Eye (tissue), 1 donor: Measurements from ENCODE around the gene RAD51B.
"Not testable (repeated sequence)": the region's sequence is repeated elsewhere in the genome, so short reads cannot be mapped to it uniquely, and the experiment has no call there.

Source experiments
- DNase-seq: peaks from one replicate; pipeline ENCODE4 v3.0.0-alpha.2; 2015

Gene RAD51B

DNA sequence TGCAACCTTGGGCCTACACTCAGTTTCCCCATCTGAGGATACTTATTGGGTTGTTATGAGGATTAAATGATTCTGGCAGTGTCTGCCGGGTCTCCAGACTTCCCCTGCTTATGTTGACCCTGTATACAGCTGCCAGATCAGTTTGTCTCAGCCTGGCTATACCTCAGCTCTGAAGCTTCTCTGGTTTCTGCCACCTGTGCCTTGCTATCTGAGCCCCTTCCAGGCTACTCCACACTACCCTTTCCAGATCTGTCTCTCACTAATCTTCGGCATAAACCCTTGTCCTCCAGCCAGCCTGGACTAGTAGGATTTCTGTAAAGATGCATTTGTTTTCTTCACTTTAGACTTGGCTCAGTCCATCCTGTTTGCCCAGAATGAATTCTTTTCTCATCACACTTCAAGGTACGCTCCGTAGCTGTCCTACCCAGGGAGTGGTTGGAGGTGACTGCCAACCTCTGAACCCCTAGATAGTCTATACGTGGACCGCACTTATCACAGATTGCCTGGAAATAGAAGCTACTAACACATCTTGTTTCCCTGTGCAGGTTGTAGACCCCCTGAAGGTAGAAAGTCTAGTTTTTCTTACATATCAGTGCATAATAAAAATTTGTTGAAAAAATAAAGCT is 422.4 kb downstream of the RAD51B start:
- DNase-seq = no peak

DNA sequence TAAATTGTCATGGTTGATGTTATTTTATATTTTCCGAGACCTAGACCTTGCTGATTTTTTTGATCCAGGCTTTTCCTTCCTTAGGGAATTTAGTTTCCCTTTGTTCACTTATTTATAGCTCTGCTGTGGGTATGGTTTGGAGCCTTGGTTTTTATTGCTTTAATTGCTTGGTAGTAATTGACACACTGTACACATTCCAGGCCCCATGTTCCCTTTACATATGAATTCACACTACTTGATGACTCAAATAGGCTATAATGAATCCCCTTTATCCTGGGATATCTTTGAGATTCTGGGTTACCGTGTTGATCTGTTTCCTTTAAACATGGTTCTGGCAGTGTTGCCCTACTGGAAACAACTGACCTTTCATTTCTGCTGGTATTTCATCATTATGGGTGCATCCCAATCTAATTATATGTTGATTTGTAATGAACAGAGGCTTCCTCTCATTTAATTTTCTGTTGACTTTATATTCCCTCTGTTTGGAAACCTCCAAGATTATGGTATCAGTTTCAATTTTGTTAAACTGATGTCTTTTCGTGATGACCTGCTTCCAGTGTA is 424.0 kb downstream of the RAD51B start:
- no peak for DNase-seq

DNA sequence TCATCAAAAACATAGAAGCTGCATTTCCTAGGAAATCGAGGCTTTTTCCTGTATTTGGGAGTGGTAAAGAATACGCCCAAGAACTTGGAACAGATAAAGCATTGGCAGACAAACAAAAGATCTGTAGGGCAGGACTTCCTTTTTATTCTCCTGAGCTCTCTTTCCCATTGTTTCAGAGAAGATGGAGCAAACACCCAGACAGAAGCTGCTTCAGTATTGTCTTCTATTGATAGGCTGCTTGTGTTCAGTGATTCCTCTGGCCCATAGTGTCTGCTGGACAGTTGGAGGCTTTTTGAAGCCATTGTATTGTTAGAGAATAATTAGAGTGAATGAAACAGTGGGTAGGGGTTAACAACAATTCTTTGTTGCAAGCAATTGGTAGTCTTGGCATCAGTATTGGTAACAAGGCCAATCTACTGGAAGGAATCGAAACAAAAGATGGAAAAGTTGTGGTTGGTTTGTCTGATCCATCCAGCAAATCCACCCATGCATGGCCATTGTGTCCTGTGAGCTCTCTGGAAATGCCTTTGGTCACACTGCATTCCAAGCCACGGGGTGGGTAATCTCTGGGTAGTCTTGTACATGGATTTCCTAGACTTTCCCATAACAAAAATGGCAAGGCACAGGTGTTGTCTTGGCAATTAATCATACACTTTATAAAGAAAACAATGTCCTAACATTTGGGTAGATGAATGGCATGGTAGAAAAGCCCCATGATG is 424.8 kb downstream of the RAD51B start:
- DNase-seq = peak; percentile 78

DNA sequence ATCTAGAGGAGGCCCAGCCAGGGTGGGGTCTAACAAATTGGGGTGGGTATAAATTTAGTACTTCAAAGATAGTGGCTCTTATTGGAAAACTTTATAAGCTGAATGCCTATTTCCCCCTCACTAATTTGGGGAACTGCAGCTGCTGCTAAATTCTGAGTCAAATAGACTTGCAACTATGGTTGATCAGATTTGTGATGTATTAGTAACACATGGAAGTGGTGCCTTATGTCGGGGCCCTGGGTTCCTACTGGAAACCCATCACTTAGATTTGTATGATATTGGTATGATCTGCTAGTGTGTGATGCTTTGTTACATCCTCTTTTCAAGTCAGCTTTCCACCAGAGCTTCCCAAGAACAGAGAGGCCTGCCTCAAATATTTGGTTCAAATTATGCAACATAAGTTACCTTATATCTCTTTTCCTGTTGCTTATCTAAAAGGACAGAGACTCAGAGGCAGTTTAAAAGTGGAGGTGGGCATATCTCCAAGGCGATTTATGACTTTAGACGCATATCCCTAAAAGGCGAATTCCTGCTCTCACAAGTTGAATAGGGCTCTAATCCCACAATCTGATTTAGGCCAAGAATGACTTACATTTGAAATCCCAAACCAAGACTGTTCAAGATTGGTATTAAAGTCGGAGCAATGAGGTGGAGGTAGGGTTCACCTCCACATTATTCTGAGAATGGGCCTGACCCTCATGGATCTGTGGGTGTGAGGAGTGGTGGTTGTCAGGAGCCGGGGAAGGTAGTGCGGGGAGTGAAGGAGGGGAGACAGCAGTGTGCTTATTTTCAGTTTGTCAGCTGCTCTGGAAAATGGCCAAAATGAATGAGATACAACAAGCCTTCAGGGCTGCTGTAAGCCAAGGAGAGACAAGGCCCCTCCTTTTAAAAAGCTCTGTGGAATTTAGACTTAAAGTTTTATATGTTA is 425.8 kb downstream of the RAD51B start:
- DNase-seq = peak; percentile 74

DNA sequence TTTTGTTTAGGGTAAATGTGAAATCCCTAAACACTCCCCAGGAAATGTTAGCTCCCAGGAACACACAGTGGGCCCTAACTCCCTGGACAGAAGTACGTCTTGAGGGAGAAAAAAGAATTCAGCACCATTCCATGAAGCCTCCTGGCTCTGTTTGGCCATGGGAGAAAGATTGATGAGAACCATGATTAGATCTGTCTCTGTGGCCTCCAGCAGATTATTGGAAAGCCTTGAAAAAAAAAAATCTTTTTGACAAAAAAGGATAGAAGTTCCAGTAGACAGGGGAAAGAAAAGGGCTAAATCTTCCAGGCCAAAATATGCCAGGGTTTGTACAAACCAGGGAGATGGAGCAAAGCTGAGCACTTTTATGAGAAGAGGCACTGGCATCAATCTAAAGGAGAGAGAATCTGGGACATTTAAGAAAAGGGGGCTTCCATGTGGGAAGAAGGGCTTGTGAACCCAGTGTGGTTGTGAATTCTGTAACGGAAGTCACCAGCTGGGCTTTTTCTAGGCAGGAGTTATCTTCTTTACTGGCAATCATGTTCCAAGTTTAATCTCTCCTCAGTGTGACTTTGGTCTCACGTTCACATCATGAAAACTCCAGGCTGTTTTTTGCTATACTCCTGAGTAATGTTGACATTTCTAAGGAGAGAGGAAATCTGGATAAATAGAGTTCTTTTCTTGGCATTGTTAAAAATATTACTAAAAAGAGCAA is 426.7 kb downstream of the RAD51B start:
- DNase-seq = no peak

DNA sequence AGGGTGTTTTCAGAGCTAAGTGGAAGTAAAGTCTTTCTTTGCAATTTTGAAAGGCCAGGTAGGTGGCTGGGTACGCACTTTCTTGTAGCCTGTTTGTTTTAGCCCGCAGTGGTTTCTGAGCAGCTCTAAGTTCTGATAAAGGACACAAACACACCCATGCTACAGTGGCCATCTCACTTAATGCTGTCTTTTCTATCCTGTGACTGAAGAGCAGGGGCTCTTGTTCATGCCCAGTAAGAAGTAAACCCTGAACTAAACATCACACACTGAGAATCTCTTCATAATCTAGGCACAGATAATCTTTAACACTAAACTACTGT is 427.2 kb downstream of the RAD51B start:
- DNase-seq = no peak

DNA sequence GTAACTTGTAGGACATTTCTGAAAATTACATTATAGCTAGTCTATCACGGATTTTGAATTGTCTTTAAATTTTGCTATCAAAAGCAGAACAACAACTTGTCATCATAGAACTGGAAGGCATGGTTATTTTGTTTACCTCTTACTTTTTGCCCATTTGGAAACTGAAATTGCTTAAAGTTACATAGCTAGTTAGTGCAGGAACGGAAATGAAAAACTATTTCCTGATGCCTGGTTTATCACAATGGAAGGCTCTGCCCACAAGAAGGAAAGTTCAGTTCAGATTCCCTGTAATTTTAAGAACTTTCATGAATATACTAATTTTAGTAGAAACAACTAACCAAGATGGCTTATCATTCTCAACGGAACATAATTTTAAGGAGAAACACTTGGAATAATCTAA is 427.7 kb downstream of the RAD51B start:
- no peak for DNase-seq

DNA sequence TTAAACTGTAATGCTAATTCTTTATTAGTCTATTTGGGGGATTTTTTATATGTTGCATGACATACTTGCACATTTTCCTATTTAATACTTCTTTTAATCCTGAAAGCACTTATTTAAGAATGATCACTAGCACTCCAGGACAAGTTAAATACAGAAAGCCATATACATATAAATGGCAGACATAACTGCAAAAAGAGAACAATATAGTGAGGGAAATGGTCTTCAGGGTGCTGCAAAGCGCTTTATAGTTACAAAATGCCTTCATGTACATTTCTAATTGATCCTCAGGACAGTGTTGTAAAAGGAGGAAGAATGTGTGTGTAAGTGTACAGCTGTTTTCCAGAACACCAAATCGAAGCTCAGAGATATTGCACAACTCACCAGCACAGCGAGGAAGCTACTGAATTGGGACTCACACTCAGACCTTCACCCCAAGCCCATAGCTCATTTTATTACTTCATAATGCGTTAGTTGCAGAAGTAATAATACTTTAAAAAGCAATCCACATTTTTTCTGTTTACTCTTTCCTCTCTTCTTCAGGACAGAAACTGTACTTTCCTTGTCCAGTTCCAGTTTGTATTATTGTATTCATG is 428.2 kb downstream of the RAD51B start:
- peak; percentile 15 for DNase-seq

DNA sequence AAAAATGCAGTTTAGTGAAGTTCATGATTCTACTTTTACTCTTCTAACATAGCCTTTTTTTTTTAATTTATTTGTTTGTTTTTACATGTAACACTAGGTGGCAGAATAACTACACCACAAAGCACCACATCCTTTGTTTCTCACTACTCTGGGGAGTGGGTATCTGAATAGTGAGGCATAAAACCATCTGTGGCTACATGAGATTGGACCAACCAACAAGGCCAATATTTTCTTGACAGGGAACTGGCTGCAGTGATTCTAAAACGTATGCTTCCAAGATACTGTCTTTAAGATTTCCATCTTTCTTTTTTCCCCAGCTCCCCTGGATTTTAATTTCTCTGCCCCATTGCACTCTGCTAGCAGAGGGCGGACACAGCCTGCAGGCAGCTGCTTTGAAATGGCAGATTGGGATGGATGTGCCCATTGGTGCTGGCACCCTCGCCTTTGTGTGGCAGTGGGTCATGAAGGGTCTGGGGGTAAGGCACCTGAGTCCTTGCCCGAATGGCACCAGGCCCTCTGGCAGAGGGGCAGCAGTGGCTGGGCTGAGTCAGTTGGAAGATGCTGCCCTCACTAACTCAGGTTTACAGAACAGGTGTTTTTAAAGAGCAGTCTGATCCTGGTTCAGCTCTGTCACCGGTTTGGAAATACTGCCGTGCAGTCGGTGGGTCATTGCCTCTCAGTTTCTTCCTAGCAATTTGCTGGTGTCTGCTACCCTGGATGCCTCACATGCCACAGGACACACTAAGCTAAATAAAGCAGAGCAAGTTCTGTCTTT is 429.1 kb downstream of the RAD51B start:
- DNase-seq = peak; percentile 92

DNA sequence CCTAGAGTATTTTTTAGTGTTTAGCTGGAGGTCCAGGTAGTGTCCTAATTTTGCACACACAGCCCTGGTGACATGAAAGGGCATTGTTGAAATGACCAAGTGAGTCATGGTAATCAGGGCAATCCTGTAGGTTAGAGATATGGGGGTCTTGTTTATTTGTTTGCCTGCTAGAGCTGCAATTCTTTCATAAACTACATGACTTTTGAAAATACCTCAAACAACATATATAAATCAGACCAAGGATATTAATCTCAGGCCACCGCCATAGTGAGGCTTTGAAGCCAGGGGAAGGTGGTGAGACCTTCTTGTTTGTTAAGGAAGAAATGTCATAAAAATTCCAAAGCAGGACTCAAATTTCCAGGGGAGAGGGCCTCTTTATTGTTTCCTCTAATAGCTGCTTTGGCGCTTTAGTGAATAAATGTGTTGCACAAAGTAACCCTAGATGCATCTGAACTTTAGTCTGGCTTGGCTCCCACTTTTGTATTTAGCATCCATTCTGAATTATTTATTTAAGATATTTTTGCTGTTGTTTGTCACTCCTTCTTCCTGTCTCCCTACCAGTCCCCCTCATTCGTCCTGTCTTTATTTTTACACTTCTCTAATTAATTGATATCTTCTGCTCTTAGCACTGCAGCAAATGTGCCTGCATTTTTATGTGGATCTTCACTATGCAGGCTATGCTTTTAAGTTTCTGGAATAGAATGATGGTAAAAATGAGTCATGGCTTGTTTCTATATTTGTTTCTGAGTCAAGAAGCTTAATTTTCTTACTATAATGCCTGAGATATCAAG is 430.3 kb downstream of the RAD51B start:
- peak; percentile 51 for DNase-seq

DNA sequence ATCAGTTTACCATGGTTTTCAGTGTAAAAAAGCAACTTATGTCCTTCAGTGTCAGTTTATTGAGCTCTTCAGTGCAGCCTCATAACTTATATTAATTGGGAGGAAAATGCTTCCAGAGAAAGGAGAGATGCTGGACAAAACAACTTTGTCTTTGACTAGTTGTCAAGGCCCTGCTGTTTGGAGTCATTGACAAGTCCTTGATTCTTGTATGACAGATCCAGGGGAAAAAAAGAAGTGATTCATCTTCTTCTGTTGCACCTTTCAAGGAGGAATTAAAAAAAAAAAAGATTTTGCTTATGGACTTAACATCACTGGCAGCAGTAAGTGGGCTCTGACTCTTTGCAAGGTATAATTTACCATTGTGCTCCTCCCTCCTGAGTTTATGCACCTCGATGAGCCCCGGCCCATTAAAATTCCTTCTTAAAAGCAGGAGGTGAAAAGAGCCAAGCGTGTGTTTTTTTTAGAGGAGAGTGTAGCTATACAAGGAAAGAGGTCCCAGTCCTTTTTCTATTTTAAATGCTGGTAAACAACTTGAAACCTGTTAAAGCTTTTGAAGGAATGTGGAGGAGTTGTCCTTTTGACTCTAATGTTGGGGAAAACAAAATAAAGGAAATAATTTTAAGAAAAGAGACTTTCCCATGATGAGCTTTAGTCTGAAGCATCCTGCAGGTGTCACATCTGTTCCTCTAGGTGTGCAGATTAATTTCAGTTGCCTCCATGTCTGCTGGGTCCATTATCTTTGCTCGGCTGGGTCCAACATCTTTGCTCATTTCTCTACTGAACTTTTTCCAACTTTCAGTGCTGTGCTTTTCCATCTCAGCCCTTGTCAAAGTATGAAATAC is 431.6 kb downstream of the RAD51B start:
- no peak for DNase-seq

DNA sequence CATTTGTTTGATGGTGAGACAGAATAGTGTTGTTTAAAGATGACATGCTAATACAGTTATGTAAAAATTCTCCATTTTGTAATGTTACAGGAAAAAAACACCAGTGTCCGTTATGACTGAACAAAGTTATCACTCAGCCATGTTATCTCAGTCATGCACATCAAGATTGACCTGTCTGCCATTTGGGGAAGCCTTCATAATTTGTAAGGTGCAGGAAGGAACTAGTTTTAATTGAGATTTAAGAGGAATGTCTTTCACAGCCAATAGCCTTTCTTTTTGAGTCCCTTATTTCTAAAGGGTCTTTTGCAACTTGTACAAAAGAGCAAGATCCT is 432.2 kb downstream of the RAD51B start:
- no peak for DNase-seq

DNA sequence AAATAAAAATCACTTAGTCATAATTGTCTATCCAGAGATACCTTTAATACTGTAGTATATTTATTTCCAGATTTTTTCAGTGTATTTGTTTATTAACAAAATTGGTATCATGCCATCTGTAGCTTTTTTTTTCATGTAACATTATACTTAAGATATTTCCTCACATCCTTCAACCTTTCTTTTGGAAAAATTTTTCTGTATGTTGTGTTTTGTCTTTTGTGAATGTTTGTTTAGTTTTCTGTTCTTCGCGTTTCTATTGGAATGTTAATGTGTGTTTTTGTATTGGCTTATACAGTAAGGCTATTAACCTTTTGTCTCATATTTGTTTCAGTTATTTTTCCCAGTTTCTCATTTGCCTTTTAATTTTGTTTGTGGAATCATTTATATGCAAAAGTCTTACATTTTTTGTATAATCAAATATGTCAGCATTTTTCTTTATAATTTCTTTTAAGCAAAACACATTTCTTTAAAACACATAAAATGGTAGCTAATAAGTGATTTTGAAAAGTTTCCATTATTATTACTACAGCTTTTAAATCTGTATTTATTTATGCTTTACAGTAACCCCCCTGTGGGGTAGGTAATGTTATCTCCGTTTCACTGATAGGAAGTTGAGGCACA is 433.7 kb downstream of the RAD51B start:
- no peak for DNase-seq

DNA sequence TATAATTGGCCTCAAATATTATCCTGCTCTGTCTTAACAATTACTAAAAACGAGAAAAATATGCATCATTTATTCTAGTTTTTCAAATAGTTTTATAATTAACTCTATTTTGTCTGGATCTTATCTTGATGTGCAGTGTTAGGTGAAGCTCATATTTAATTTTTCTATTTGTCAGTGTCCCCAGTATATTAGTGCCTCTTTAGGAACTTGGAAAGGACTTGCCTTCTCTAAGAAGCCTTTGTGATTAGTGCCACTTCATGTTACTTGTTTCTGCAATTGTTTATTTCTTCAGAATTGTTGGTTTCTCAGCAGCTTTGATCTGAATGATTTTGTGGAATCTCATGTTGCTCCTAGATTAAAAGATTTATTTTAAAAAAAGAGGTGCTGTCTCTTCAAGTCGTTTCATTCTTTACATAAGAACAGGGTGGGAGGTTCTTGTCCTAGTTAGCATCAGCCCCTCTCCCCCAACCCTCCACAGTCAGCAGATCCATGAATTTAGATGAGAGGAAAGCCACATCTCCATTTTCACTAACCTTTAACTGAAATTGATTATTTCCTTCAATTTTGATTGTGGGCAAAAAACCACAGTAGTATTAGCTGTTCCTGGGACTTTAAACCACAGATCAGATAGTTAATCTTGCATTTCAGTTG is 434.4 kb downstream of the RAD51B start:
- no peak for DNase-seq

DNA sequence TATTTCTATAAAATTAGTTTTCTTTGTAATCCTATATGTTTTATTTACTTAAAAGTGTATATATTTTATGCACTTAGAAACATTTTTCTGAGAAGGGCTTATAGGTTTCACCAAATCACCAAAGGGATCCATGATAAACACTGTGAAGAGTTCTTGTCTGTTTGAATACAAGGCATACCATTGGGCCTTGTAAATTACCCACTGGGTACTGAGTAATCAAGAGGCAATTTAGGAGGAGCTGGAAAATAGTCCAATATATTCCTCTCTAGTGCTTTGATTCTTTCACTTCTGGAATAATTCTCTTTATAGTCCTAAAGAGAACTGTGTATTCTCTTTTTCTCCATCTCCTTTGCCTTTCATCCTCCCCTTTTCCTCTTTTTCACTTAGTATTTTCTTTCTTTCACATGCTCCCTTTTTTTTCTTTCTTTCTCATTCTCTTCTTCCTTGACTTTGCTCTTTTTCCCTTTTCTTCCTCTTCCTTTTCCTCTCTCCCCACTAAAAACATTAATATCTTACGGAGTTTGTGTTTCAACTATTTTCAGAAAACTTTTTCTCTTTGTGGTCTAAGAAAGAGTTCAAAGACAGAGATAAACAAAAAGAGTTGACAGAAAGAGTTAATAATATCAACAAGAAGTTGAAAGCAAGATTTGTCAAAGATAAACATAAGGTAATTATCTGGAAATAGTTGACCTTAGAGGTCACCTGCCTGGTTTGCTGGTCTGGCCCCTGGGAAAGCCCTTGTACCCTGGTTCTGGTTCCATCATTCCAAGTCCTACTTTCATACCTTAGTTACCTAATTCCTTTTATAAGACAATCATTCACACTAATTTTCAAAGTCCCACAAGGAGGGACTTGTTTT is 435.3 kb downstream of the RAD51B start:
- DNase-seq = no peak

DNA sequence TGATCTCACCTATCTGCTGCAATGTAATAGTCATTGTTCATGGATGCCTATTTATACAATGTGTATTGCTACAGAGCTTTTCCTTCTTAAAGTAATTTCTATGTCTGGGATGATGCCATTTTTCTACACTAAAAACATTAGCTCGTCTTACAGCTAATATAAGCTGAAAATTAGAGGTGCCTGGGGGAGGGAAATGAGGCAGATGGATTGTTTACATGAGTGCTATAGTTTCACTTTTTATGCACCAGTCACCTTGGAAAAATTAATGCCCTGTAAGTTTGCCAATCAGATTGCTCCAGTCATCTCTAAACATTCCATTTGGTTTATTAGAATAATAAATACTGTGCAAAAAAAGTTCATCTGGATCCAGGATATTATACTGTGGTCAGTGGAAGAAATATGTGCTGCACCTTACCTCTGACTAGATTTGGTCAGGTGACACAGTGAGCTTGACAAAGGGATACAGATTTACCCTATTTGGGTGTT is 436.2 kb downstream of the RAD51B start:
- DNase-seq = peak; percentile 62

DNA sequence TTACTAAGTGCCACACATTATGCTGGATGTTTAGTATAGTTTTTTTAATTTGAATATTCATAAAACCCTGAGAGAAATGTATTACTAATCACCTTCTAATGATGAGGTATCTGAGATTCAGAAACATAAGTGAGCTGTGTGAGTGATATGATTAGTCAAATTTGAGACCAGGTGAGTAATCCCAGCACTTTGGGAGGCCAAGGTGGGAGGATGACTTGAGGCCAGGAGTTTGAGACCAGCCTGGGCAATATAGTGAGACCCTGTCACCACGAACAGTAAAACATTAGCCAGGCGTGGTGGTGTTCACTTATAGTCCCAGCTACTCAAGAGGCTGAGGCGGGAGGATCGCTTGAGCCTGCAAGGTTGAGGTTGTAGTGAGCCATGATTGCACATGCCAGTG is 438.4 kb downstream of the RAD51B start:
- no peak for DNase-seq

DNA sequence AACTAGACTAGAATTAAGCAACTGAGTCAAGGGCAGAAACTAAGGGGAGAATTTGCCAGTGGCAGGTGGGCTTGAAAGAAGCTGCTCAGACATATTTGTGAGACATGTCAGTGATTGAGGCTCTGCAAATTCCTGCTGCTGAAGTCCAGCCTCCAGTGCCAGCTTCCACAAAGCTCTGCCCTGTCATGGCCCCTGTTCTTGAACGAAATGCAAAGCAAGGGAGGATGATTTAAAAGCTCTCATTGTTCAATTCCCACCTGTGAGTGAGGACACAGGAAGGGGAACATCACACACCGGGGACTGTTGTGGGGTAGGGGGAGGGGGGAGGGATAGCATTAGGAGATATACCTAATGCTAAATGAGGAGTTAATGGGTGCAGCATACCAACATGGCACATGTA is 439.4 kb downstream of the RAD51B start:
- DNase-seq = not testable (repeated sequence)
